Umbilical cord (tissue), 2 donors: ENCODE measurements around the gene DRD2. TPM values are rescaled to one million over a fixed set of nuclear protein-coding genes. Genes with fewer than 3 reads are reported as not detected.

Experiments used
- DNase-seq: peaks from one replicate; pipeline ENCODE4 v3.0.0-alpha.2; 2015; ENCODE audit warnings: low spot score
- total RNA-seq: library from RNA; depleted of rRNA; stranded (reverse); fragments of >200 nt; gene quantifications from one replicate; pipeline ENCODE4 v1.2.3, GENCODE V29; 2014; ENCODE audit warnings: low replicate concordance; ENCODE audit not compliant: insufficient read depth

The DRD2 gene
- total RNA-seq, 1 donor from 2014 or later, result 3.4 TPM

DNA sequence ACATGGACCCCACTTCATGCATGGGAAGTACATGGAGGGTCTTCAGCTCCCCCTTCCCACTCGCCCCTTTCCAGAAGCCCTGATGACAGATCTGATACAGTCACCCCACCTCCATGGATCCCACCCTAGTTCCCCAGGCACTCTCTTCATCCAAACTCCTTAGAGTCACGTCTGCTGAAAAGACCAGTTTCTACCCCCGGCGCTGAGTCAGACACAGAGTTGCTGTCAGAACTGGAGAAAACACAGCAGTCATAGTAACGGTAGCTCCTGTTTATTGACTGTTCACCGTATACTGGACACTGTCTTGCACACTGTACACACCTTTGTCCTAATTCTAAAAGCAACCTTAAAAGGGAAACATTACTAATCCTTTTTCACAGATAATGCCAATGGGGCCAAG, 29.1 kb downstream of the DRD2 start:
- DNase-seq, result peak; percentile 59

GRCh38 chr11:113444502-113445123, 30.6 kb downstream of the DRD2 start:
- DNase-seq, result peak; percentile 65

DNA sequence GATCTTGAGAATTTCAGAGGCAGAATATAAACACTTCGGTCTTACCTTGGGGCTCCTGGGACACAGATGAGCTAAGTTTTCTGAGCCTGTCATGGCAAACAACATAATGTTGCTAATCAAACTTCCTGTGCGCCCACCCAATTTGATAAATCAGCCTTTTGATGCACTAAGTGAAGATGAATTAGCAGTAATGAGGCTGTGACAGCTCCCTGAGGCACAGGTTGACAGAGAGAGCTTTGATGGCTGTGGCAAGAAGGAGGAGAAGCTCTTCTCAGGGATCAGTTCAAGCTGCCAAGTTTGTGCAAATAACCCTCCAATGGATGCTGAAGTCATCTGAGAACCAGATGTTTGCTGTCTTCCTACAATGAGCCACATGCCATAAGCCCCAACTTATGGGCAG, 34.4 kb downstream of the DRD2 start:
- no peak for DNase-seq

GRCh38 chr11:113436672-113437252, 38.4 kb downstream of the DRD2 start:
- DNase-seq, result no peak

- no peak for DNase-seq
Measured at GRCh38 chr11:113435190-113435968, 39.8 kb downstream of the DRD2 start.

GRCh38 chr11:113431746-113432145, 43.5 kb downstream of the DRD2 start:
- DNase-seq, result no peak

GRCh38 chr11:113426686-113427085, 48.5 kb downstream of the DRD2 start:
- DNase-seq, result no peak

DNA sequence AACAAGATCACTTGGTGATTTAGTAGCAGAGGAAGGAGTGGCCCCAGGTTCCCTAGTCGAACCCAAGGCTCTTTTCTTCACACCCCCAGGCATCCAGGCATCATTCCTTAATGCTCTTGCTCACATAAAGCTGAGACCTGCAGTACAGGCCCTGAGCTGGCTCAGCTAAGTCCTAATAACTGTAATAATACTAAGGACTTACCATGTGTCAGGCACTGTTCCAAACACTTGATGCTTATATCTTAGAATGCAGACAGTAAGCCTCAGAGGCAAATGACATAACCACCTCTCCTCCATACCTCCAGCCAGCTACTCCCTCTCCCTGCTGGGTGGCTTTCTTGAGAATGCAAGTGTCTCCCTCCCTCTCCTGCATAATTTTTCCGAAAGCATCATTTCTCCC, 54.4 kb downstream of the DRD2 start:
- peak; percentile 79 for DNase-seq

DNA sequence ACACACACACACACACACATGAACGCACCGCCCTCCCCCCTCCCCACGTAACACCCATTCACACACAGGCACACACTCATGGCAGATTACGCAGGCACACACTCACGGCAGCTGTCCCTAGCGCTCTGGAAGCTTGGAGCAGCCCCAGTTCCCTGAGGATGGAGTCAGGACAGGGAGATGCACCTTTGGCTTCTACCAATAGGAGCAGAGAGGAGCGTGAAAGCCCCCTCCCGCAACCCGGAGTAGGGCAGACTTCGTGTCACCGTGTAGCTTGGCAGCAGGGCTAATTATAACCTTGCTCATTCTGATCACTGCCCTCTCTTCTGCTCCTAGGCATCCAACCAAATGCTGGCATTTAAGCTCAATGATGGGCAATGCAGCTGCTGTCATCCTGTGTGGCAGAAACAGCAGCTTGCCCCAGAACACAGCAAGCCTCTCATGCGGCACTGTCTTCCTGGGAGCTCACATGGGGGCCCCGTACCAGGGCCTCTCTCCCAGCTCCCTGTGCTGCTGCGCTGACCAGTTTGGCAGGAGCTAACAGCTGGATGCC, 55.7 kb downstream of the DRD2 start:
- DNase-seq, result no peak

- DNase-seq, result no peak
Measured at GRCh38 chr11:113417428-113417827, 57.8 kb downstream of the DRD2 start.

DNA sequence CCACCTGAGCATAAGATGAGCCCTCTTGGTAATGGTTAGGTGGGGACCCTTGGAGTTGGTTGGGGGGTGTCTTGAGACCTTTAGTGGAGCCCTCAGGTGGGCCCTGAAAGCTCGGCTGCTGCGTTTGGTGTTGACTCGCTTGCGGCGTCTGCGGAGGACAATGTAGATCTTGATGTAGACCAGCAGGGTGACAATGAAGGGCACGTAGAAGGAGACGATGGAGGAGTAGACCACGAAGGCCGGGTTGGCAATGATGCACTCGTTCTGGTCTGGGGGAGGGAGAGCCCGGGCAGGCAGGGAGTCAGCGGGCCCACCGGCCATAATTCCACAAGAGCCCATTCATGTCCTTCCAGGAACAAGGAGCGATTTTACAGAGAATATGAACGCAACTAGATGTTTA, 59.9 kb downstream of the DRD2 start:
- no peak for DNase-seq

- no peak for DNase-seq
Measured at GRCh38 chr11:113412675-113413074, 62.5 kb downstream of the DRD2 start.

DNA sequence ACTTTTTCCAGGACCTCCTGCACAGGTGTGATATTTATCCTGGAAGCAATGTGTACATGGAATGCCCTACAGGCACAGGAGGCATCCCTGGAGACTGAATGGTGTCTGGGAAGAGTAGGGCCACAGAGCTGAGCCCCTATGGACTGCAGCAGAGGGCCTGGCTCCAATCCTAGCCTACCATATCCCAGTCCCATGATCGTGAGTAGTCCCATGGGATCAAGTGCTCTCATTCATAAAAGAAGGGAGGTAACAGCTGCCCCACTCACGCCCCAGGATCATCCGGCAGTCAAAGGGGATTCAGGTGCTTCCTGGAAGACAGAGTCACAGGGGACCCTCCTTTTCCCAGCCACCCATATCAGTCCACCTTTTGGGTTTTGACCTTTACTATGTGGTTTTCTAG, 63.7 kb downstream of the DRD2 start:
- DNase-seq, result no peak

DNA sequence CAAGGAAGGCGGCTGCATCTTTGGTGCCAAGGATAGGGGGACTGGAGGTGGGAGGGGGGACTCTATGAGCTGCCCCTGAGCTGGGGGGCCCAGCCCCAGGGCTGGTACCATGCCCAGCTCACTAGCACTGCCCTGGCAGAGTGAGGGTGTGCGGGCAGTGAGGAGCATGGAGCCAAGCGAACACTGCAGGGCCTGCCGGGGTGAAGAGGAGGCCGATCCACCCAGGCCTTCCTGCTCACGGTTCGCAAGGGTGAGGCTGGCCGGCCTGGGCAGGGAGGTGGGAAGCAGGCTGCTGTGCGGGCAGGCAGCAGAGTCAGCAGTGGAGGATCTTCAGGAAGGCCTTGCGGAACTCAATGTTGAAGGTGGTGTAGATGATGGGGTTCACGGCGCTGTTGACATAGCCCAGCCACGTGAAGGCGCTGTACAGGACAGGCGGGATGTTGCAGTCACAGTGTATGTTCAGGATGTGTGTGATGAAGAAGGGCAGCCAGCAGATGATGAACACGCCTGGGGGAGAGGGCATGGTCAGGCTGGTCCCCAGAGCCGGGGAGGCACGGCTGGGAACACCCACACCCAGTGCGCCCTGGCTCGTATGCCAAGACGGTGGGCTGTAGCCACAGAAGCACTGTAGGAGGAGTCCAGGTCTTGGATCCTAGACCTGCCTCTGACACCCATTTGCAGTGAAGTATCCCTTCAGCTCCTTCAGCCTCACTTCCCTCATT, 64.6 kb downstream of the DRD2 start:
- no peak for DNase-seq

GRCh38 chr11:113409526-113409925, 65.7 kb downstream of the DRD2 start:
- DNase-seq, result no peak

GRCh38 chr11:113408887-113409286, 66.3 kb downstream of the DRD2 start:
- no peak for DNase-seq

DNA sequence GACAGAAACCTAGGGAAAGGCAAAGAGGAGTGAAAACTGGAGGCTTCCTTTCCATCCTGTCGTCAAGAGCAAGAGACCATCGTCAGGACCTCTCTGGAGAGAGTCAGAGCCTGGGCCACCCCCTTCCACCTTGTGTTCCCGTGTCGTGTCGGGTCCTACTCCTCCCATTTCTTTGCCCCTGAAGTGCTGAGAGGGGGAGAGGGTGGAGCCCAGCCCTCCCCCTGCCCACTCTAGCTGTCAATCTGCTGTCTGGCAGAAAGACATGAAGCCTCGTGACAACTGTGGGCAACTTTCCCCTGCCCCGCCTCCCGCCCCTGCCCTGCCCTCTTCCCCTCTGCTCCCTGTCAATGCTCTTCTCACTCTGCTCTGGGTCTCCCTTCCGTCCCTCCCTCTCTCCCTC, 67.0 kb downstream of the DRD2 start:
- no peak for DNase-seq

DNA sequence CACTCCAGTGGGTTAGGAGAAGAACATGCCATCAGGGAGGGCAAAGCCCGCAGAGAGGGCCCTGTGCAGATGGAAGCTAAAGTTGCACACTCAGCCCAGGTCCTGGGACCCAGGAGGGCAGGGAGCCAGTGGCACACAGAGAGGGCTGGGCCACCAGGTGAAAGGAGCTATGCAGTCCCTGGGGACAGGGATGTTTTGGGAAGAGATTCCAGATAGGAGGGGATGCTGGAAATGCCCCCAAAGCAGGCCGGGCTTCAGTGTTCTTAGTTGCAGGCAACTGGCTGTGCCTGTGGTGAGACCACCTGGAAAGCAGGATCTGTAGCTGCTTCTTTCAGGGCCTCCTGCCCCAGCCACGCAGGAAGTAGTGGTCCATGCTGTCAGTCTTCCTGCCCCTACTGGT, 68.0 kb downstream of the DRD2 start:
- DNase-seq, result no peak

- no peak for DNase-seq
Measured at GRCh38 chr11:113405724-113406478, 69.3 kb downstream of the DRD2 start.

DNA sequence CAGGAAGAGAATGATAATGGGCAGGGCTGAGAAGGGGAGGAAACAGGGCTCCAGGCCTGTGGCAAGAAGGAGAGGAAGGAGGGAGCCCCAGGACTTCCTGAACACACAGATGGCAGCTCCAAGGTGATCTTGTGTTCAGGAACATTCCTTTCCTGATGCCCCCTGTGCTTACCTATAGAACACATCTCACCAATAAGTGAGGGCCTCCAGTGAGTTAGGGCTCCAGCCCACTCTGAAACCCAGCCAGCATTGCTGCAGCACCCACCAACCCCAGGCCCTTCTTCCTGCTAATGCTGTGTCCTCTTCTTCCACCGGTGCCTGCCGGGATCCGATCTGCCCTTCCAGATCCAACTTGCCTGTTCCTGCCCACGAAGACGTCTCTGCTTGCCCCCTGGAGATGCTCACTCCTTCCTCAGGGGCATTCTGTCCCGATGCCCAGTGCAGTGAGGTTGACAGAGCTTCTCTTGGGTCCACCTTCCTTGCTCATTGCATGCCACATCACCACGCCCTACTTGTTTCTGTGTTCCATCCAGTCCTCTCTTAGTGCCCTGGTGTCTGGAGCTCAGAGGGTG, 70.3 kb downstream of the DRD2 start:
- DNase-seq, result no peak

DNA sequence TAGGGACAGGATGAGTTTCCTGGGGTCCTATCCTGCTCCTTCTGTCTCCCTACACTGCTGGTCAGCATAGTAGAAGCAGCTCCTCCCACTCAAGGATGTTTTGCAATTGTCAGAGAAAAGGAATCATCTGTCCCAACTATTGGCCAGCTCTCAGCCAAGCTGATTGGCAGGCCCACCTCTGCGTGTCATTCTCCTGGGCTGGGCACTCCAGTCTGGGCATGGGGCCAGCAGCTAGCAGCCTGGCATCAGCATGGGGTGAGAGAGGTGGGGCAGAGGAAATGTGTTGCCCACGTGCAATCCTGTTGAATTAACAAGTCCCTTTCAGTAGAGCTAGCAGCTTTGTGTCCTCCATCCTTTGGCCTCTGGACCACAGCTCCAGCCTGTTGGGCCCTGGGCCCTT, 73.5 kb downstream of the DRD2 start:
- DNase-seq, result no peak
